ENCODE data around the gene TECPR2.

DNA sequence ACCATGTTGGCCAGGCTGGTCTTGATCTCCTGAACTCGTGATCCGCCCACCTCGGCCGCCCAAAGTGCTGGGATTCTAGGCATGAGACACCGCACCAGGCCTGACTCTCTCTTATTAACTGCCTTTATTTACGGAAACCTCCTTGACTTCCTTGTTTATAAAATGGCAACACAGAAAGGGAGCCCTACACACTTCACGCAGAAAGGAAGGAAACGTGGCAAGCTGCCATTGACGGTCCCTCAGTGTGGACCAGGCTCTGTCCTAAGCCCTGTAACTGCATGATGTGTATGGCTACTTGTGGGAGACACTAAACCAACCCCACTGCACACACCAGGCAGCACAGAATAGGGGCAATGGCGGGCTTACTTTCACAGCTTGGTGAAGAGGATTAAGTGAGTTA lies 11.7 kb upstream of the TECPR2 start:
- TF ChIP-seq, protein P1, sequence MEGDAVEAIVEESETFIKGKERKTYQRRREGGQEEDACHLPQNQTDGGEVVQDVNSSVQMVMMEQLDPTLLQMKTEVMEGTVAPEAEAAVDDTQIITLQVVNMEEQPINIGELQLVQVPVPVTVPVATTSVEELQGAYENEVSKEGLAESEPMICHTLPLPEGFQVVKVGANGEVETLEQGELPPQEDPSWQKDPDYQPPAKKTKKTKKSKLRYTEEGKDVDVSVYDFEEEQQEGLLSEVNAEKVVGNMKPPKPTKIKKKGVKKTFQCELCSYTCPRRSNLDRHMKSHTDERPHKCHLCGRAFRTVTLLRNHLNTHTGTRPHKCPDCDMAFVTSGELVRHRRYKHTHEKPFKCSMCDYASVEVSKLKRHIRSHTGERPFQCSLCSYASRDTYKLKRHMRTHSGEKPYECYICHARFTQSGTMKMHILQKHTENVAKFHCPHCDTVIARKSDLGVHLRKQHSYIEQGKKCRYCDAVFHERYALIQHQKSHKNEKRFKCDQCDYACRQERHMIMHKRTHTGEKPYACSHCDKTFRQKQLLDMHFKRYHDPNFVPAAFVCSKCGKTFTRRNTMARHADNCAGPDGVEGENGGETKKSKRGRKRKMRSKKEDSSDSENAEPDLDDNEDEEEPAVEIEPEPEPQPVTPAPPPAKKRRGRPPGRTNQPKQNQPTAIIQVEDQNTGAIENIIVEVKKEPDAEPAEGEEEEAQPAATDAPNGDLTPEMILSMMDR (IDR thresholded peaks at IDR 0.05): no peak
- no peak for TF ChIP-seq POLR2AphosphoS5 (IDR thresholded peaks at IDR 0.05; ENCODE audit: insufficient read depth in 1 of 2, low read depth in 1 of 2)
- TF ChIP-seq POLR2A (IDR thresholded peaks at IDR 0.05): no peak
